Caco-2 (cell line): ENCODE measurements around the gene DNAJC1. TPM values are rescaled to one million over a fixed set of nuclear protein-coding genes. Genes with fewer than 3 reads are reported as not detected.

Experiments used
- BruUV-seq: library from RNA; stranded (reverse); fragments of 400-500 nt; replicated peaks from 2 replicates; lab custom pipeline; 2021; lab: Mats Ljungman, UMichigan
- CTCF ChIA-PET: fragments of 300-600 bp; sonication (Branson Sonifier 250); formaldehyde crosslinking; loops from one replicate; lab custom pipeline; 2022; ENCODE audit warnings: antibody characterized with exemption; lab: Charles Lee
- POLR2A ChIA-PET: fragments of 300-600 bp; sonication (Branson Sonifier 250); formaldehyde crosslinking; loops from one replicate; lab custom pipeline; 2022; ENCODE audit warnings: antibody characterized with exemption; lab: Charles Lee
- DNase-seq, 2 experiments: peaks; one replicate each; pipeline versions ENCODE4 v3.0.0 to v3.0.0-alpha.2; 2020 to 2022
- H3K27me3 ChIP-seq: replicated peaks from 2 replicates; pipeline ENCODE4 v1.6.0; 2011; ENCODE audit warnings: low read length; ENCODE audit not compliant: control insufficient read depth, insufficient read depth
- H3K36me3 ChIP-seq: 2 replicates; pipeline ENCODE4 v1.5.1; 2011; ENCODE audit warnings: low read length; ENCODE audit not compliant: control insufficient read depth, insufficient read depth
- H3K4me1 ChIP-seq: fragments of 250-450 bp; sonication (Bioruptor Pico); 2 replicates; pipeline ENCODE4 v1.5.1; 2020; ENCODE audit warnings: mild to moderate bottlenecking
- H3K4me3 ChIP-seq: 2 replicates; pipeline ENCODE4 v1.5.1; 2011; ENCODE audit warnings: low read depth, mild to moderate bottlenecking, control low read depth, low read length
- H3K9me3 ChIP-seq: fragments of 250-450 bp; sonication (Bioruptor Pico); 2 replicates; pipeline ENCODE4 v1.5.1; 2020; ENCODE audit warnings: mild to moderate bottlenecking, moderate library complexity
- H3K27ac Mint-ChIP-seq: one replicate; pipeline ENCODE4 v1.8.0; 2022; ENCODE audit warnings: mixed read lengths; ENCODE audit not compliant: unreplicated experiment
- H3K27me3 Mint-ChIP-seq: one replicate; pipeline ENCODE4 v1.8.0; 2022; ENCODE audit warnings: mixed read lengths; ENCODE audit not compliant: insufficient read depth, unreplicated experiment
- H3K36me3 Mint-ChIP-seq: one replicate; pipeline ENCODE4 v1.8.0; 2022; ENCODE audit warnings: mild to moderate bottlenecking, mixed read lengths; ENCODE audit not compliant: insufficient read depth, unreplicated experiment
- H3K4me1 Mint-ChIP-seq: one replicate; pipeline ENCODE4 v1.8.0; 2022; ENCODE audit warnings: low read depth, mixed read lengths; ENCODE audit not compliant: unreplicated experiment
- H3K4me3 Mint-ChIP-seq: one replicate; pipeline ENCODE4 v1.8.0; 2022; ENCODE audit warnings: mild to moderate bottlenecking, moderate library complexity, mixed read lengths; ENCODE audit not compliant: unreplicated experiment
- H3K9me3 Mint-ChIP-seq: one replicate; pipeline ENCODE4 v1.8.0; 2022; ENCODE audit warnings: mixed read lengths; ENCODE audit not compliant: unreplicated experiment
- CTCF ChIP-seq, 2 experiments: fragments of 200-600 bp in 1 of 2; IDR thresholded peaks; 1 replicate in 1 of 2; 2 replicates in 1 of 2; pipeline versions ENCODE4 v1.5.1 to v1.8.0; 2011 to 2022; ENCODE audit warnings: antibody characterized with exemption in 1 of 2, control low read depth in 1 of 2, inconsistent platforms in 1 of 2, low read depth in 1 of 2, low read length in 1 of 2, mild to moderate bottlenecking in 1 of 2, moderate library complexity in 1 of 2; ENCODE audit not compliant: insufficient read depth in 1 of 2, severe bottlenecking in 1 of 2, unreplicated experiment in 1 of 2
- intact Hi-C: fragments of 100-400 bp; cut with micrococcal nuclease; formaldehyde crosslinking; loops from one replicate; pipeline ENCODE4 v1.10.0; 2022; ENCODE audit not compliant: unreplicated experiment
- total RNA-seq: library from RNA; stranded (reverse); gene quantifications from 2 replicates; pipeline ENCODE4 v1.2.3, GENCODE V29; 2022

DNAJC1 gene
- total RNA-seq, 1 experiment from 2014 or later, result 50.7 TPM

- DNase-seq, result peak in 1 of 2 experiments; percentile 12
- CTCF ChIA-PET, result interaction anchor here (0.6 to 1.6 kb wide), 3 partner anchors 10 to 995 kb away, joined by 3 to 9 read pairs (median 3); partner anchors contain the start of gene DNAJC1
- TF ChIP-seq CTCF (IDR thresholded peaks at IDR 0.05; ENCODE audit: insufficient read depth in 1 of 2, low read depth in 1 of 2, low read length in 1 of 2, severe bottlenecking in 1 of 2, unreplicated experiment in 1 of 2), result peak; percentile 46 to 65
- no peak overlapping the region for H3K4me3 Mint-ChIP-seq
- Histone ChIP-seq H3K36me3 (no peaks in the 10 kb centered on the region), H3K4me1 (peaks cover 3% of the 10 kb centered on the region; the same call in 1 of the 2 replicates), H3K27me3 (no peaks in the 10 kb centered on the region), H3K4me3 (no peak overlapping the region), H3K9me3 (no peaks in the 10 kb centered on the region)
- intact Hi-C loops, result loop anchor here (1.0 to 10.0 kb wide), 3 partner anchors 225 to 1075 kb away; partner anchors contain the start of gene EBLN1
- no TSS peak for BruUV-seq
- H3K9me3 Mint-ChIP-seq, result no peaks in the 10 kb centered on the region
- no peak overlapping the region for H3K27ac Mint-ChIP-seq
- H3K36me3 Mint-ChIP-seq, result no peaks in the 10 kb centered on the region
- POLR2A ChIA-PET, result interaction anchor here (1.0 kb wide), 1 partner anchor 10 kb away, joined by 7 read pairs; the partner anchor contains the start of gene DNAJC1
- H3K4me1 Mint-ChIP-seq, result peaks cover 7% of the 10 kb centered on the region
- no peaks in the 10 kb centered on the region for H3K27me3 Mint-ChIP-seq
Measured at GRCh38 chr10:21993360-21994001, 10.0 kb downstream of the DNAJC1 start.

GRCh38 chr10:21991785-21992184 is 11.7 kb downstream of the DNAJC1 start:
- CTCF ChIA-PET, result interaction anchor here (0.6 to 0.7 kb wide), 2 partner anchors 12 to 29 kb away, joined by 4 to 5 read pairs; partner anchors contain the start of gene DNAJC1
- H3K4me3 Mint-ChIP-seq, result no peak overlapping the region
- POLR2A ChIA-PET, result no interaction called here

More at GRCh38 chr10:21991785-21992184, 11.7 kb downstream of the DNAJC1 start:
- intact Hi-C loops, result loop anchor here (10.0 kb wide), 1 partner anchor 593 kb away; no protein-coding TSS in a partner anchor
- H3K9me3 Mint-ChIP-seq, result no peaks in the 10 kb centered on the region
- H3K27ac Mint-ChIP-seq, result no peak overlapping the region
- DNase-seq, result no peak
- Histone ChIP-seq H3K4me1 (peaks cover 3% of the 10 kb centered on the region; the same call in 1 of the 2 replicates), H3K9me3 (no peaks in the 10 kb centered on the region), H3K4me3 (no peak overlapping the region), H3K27me3 (no peaks in the 10 kb centered on the region), H3K36me3 (no peaks in the 10 kb centered on the region)
- no peaks in the 10 kb centered on the region for H3K27me3 Mint-ChIP-seq
- no peaks in the 10 kb centered on the region for H3K36me3 Mint-ChIP-seq
- TF ChIP-seq CTCF (IDR thresholded peaks at IDR 0.05; ENCODE audit: insufficient read depth in 1 of 2, low read depth in 1 of 2, low read length in 1 of 2, severe bottlenecking in 1 of 2, unreplicated experiment in 1 of 2), result no peak
- H3K4me1 Mint-ChIP-seq, result peaks cover 7% of the 10 kb centered on the region
- no TSS peak for BruUV-seq
